ENCODE data around the gene THAP2.

THAP2 gene

DNA sequence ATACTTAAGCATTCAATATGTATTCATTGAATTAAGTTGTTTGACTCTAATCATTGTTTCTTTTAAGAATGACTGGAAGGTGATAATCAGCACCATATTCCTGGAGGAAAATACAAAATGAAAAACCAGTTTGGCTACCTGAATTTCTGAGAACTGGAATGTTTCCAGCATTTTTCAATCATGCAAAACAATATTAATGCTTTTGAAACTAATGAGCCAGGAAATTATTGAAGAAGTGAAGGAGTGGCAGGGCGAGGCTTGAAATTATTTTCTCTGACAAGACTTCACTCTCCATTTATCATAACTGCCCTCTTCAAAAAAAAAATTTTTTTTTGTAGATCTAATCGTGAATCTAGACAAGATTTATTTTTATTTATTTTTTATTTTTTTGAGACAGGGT lies 40.8 kb downstream of the THAP2 start:
- no peak for DNase-seq

- DNase-seq, result peak; percentile 12
Observed at GRCh38 chr12:71708658-71709057, 44.6 kb downstream of the THAP2 start.

- DNase-seq, result peak; percentile 92
Observed at GRCh38 chr12:71710276-71711125, 46.4 kb downstream of the THAP2 start.

DNA sequence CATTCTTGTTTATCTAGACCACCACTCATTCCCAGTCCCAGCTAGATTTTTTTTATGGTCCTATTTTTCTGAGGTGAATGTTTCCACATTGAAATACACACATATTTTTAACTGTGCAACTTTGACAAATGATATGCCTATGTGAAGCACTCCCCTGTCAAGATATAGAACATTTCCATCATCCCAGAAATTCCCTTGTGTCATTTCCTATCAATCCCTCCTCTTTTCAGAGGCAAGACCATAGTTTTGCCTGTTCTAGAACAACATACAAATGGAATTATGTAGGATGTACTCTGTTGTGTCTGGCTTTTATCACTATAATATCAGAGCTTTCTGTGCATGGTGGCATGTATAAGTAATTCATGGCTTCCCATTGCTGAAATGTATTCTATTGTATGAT lies 54.5 kb downstream of the THAP2 start:
- no peak for DNase-seq

- no peak for DNase-seq
Observed at GRCh38 chr12:71719647-71720370, 55.7 kb downstream of the THAP2 start.

DNA sequence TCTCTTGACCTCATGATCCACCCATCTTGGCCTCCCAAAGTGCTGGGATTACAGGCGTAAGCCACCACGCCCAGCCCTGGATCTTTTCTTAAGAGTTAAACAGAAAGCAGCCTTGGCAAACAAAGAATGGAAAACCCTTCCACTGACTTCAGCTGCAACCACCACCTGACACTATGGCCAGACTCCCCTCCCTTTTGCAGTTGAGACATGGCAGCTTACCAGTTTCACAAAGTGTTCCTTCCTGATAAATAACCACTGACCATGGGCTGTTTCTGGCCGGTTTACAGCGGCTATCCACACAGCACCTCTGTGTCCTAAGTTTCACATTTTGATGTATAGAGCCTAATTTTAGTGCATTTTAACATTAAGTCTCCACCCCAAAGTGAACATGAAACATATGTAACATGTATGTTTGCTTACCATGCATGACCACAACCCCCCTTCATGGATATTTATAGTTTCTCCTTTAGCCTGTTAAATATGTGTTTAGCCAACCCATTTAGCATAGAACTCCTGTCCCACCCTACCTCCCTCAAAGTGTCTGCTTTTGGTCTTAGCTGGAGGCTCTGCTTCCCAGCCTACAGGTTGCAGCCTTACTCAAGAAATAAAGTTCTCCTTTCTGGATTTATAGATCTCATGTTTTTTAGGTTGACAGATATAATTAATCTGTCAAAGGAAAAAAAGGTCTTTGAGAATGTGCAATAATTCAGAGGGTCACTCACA lies 57.8 kb downstream of the THAP2 start:
- DNase-seq, result no peak

- DNase-seq, result no peak
Observed at GRCh38 chr12:71725011-71725410, 60.9 kb downstream of the THAP2 start.

- no peak for DNase-seq
Observed at GRCh38 chr12:71726548-71726947, 62.4 kb downstream of the THAP2 start.

- DNase-seq, result no peak
Observed at GRCh38 chr12:71727958-71728357, 63.9 kb downstream of the THAP2 start.
